HG02623 (cell line): ENCODE measurements around the gene BCLAF1.
"Not testable (repeated sequence)": the region's sequence is repeated elsewhere in the genome, so short reads cannot be mapped to it uniquely, and the experiment has no call there.

Source experiments
- ATAC-seq: cut with Tn5 transposase; IDR thresholded peaks from one replicate; pipeline ENCODE4 v1.9.1; 2021; ENCODE audit warnings: moderate library complexity; ENCODE audit not compliant: unreplicated experiment

BCLAF1 gene

DNA sequence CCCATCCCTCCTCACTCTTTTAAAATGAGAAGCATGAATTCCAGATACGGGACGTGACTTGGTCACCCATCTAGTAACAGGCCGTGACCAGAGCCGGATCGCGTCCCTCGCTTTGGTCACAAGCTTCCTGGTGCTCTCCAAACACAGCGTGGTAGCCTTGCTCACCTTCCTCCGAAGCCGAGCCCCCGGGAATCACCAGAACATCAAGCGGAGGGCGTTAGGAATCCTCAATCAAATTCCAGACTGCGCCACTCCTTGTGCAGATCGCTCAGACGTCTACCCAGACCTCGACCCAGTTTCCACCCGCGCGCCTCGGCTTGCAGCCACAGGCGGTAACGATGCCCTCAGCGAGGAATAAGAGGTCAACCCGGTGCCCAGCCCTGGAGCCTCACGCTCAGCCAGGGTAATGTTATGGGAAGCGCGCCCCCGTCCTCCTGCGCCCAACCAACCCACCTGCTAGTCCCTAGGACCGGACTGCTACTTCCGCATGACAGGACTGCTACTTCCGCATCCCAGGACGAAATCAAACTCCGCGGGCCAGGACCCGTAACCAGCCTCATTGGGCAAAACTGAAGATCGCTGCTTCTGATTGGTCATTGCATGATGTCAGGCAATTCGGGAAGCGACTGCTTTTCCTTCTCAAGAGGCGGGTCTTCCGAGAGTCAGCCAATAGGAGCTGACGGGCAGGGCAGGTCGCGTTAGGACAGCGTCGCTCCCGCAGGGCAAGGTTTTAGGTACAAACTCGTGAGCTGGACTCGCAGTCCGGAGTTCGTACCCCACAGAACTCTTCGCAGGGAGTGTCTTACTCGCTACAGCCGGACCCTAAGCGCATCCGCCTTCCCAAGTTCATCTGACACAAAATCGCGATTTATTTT is 39.6 kb downstream of the BCLAF1 start, which contains the start of gene MTFR2:
TSS of gene MTFR2 (minus strand) at position 501 of the 875 bp plus-strand sequence. CDS start 1,212 bp downstream, outside the sequence.
- peak; percentile 96 for ATAC-seq

DNA sequence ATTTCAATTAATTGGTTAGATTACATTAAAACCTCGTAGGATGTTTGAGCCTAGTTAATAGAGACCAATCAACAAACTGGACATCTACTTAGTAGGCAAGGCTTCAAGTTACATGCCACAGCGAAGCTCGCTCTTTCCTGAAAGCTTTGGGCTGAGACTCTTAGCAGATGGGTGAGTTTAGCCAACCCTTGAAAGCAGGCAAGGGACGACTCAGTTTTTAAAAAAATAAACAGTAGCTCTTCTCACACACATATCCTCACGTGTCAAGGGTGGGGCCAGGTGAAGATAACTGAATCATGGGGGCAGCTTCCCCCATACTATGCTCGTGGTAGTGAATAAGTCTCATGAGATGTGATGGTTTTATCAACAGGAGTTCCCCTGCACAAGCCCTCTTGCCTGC is 40.3 kb downstream of the BCLAF1 start:
- ATAC-seq = no peak

DNA sequence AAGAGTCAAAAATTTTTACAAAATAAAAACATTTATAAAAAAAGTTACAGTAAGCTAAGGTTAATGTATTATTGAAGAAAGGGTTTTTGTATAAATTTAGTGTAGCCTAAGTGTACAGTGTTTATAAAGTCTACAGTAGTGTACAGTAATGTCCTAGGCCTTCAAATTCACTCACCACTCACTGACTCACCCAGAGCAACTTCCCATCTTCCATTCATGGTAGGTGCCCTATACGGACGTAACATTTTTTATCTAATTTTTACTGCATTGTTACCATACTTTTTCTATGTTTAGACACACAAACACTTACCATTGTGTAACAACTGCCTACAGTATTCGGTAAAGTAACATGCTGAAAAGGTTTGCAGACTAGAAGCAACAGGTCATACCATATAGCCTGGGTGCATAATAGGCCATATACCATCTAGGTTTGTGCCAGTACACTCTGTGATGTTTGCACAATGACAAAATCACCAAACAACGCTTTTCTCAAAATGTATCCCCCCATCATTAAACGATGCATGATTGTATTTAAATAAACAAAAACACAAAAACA is 45.5 kb downstream of the BCLAF1 start:
- ATAC-seq = no peak

DNA sequence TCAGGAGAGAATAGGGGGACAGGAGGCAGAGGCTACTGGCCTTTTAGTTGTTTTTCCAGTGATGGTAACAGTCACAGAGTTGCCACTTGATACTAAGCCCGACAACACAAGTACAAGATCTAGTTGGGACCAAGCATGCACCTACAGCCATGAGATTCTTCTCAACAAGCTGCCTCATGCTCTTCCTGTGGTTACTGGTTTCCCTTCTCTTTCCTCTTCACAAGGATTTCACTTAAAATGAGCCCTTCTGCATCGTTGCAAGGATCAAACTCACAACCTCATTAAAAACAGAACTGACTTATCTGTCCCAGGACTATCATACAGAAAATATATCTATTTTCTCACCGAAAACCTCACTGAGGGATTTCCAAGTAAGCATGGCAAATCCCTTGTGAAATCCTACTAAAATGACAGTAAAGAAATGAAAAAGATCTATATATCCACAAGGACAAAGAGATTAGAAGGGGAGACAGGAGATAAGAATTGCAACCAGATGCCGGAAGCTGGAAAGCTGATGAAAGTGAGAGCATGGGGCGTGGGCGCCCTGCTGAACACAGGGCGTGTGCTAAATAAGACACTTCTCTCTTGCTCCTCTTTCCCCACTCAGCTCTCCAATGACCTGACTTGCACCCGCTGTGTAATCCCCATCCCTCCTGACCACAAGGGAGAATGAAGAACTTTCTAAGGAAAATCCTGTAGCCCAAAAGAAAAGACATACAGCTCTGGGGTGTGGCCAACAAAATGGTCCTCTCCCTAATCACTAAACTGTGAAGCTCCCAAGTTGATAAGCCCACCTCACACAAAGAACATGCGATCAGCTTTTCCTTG is 53.0 kb downstream of the BCLAF1 start:
- no peak for ATAC-seq

DNA sequence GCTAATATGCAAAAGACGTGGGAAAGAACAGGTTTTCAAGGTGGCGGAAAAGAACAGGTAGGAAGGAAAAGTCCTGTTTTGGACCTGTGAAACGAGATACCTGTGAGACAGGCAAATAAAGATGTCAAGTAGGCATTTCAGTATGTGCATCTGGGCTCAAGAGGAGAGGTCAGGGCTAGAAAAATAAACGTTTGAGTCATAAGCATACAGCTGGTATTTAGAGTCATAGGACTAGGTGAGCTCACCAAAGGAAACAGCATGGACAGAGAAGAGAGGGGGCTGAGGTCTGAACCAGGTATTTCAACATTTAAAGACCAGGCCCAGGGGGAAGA is 54.4 kb downstream of the BCLAF1 start:
- no peak for ATAC-seq

DNA sequence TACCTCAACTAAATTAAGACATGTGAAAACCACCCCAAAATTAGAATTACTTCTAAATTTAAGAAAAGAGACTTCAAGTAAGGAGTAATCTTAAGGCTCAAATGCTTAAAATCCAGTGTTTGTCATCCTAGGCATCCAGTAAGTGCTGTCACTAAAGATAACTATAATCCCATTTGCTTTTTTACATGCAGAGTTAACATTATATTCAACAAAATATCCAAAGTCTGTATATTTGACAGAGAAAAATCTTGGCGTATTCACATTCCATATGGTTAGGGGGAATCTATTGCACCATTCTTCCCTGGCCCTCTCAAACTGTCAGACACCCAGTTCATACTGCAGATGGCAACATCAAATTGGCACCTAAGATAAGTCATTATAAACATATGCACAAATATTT is 56.9 kb downstream of the BCLAF1 start:
- no peak for ATAC-seq

DNA sequence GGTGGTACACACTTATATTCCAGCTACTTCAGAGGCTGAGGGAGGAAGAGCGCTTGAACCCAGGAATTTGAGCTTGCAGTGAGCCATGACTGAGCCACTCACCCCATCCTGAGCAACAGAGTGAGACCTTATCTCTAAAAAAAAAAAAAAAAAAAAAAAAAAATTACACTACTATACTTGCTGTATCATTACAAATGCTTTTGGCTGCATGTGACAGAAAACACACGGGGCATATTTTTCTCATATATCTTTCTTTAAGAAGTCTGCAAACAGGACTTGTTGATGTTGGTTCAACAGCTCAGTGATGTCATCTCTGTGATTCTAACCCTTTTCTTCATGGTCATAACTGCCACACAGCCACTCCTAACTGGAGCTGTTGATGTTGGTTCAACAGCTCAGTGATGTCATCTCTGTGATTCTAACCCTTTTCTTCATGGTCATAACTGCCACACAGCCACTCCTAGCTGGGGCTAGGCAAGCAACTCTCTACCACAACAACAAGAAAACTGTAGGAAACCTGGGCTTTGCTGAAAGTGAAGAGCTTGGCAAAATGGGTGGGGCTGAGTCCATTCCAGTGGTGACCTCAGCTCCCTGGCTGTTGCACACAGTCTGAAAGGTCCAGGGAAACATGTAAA is 59.3 kb downstream of the BCLAF1 start:
- ATAC-seq = no peak

DNA sequence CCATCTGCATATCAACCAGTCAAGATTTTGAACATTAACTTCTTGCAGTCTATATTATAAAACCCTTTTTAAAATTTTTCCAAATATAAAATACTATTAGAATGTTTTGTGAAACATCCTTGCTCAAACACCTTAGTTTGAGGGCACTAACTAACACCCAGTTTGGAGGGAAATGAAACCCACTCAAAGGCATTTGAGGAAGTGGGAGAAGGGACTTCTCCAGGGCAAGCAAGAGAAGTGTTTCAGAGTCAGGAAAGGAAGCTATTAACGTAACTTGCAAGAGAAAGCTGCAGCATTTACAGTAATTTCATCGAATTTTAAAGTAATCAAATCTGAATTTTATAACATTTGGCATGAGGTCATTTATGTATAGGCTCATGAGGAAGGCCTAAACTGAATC is 60.8 kb downstream of the BCLAF1 start:
- no peak for ATAC-seq

DNA sequence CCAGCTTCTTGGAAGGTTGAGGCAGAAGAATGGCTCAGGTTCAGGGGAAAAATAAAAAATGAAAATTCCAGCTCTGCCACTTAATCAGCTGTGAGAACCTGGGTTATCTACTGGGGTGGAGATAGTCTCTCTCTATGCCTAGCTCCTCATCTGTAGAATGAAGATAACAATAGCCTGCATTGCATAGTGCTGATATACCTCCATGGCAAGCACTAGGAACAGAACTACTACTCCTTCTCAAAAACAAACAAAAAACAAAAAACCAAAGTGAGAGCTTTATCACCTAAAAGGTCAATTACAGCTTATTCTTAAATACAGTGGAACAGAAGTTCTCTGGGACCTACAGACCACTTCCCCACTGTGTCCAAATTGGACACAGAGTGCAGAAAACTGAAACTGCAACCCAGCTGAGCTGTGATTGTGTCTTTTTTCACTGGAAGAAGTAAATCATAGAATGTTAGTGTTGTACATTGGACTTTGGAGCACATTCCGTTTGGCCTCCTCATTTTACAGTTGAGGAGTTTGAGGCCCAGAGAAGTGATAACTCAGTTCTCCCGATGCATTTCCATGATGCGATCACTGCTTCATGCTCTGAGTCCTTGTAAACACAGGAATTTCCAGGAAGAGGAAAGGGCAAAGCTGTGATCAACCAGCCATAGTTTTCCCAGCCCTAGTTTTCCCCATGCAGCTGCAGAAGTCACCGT is 62.8 kb downstream of the BCLAF1 start:
- ATAC-seq = peak; percentile 12

DNA sequence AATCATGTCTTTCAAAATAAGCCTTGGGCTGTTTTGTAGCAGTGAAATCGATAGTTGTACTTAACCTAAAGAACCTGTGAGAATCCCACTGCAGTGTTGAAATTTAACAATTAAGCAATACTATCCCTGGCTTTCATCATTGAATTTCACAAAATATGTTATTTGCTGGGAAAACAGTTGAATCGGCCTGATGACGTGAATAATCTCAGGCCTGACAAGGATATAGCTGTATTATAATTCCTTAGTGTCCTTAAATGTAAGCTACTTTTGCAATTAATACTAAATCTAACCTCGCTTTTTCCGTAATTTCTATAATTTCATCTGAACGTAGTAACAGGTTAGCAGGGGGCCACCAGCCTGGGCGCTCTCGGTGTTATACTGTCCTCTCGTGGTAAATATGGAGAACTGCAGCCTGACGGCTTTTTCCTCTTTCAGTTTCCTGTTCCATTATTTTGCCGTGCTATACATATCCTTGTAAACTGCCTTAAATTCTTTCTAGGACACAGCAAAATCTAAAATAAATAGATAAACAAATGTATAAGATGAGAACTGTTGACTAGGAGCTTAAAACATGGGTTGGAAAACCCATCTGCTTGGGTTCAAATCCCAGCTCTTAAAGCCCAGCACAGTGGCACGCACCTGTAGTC is 63.5 kb downstream of the BCLAF1 start:
- ATAC-seq = peak; percentile 79

DNA sequence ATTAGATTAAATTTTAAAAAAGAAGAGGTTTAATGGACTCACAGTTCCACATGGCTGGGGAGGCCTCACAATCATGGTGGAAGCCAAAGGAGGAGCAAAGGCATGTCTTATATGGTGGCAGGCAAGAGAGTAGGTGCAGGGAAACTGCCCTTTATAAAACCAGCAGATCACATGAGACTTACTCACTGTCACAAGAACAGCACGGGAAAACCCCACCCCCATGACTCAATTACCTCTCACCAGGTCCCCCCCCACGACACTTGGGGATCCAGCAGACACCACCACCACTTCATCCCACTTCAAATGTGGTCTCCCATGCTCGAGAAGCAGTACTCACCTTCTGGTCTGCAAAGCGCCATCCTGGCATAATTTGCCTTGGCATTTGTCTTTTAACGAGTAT is 64.2 kb downstream of the BCLAF1 start:
- ATAC-seq = no peak

DNA sequence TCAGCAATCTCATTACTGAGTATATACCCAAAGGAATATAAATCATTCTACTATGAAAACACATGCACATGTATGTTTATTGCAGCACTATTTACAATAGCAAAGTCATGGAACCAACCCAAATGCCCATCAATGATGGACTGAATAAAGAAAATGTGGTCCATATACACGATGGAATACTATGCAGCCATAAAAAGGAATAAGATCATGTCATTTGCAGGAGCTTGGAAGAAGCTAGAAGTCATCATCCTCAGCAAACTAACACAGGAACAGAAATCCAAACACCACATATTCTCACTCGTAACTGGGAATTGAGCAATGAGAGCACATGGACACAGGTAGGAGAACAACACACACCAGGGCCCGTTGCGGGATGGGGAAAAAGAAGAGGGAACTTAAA is 64.7 kb downstream of the BCLAF1 start:
- not testable (repeated sequence) for ATAC-seq

DNA sequence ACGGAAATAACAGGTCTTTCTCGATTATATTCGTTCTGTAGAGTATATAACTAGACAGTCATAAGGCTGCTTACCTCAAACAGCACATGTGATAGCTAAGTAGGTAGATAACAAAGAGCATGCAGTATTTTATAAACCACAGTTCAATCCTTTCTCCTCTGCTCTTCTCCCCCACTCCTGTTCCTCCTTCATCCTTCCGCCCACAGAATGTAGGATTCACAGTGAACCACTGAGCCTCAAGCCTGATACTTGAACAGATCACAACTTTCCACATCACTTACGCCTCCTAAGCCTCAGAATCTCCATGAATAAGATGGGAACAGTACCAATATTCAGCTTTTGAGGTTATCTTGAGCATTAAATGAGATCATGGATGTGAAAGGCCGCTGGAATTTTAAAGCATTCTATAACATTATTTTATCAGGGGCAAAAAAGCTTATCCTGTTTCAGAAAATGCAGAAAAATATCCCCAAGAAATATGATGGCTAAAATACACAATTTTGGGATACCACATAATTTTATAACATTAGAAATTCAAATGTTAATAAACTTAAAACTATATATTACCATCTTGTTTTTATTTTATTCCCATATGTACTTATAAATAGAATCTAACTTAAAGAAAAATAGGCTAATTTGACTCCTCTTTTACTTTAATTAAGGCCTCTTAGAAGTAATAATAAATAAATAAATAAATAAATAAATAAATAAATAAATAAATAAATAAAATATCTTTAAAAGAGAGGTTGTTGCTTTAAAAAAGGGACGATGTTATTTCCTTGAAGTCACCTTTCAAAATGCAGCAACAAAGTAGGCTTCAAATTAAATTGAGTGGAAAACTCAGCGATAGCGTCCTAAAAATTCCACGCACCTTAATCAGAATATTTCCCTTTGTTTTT is 72.9 kb downstream of the BCLAF1 start:
- ATAC-seq = no peak

DNA sequence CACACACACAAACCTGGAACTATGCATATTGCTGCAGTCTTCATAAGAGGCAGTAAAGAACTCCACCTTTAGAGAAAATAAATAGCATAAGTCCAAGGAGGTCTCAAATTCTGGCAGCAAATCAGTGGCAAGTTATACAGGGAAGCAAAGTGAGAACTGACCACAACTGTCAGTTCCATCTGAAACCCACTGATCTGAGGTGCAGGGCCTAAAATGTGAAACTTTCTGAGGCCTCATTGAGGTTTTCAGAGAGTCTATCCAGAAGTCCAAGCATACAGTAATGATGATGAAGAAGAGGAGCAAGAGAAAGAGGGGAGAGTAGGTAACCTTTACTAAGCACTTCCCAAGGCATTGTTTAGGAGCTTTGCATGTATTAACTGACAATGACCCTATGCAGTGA is 75.8 kb downstream of the BCLAF1 start:
- ATAC-seq = no peak

DNA sequence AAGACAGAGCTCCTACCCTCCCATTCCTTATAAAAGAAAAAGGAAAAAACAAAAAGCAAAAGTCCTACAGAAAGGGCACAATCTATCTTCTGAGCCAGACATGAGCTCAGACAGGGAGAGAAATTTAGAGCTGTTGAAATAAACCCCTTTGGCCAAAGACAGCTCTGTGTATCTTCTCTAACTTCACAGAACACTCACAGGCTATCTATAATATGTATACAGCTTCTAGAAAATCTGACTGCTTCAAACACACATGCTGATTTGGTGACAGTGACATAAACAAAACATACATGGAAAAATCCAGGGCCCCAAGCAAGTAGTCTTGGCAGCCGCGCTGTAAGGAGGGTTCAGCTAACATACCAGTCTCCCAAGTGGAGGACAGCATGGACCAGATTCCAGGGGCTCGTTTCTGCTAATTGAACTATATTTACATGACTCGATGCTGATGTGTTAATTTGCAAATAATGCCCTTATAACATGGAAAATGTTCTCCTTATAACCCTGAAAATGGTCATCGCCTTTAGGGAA is 76.6 kb downstream of the BCLAF1 start:
- no peak for ATAC-seq

DNA sequence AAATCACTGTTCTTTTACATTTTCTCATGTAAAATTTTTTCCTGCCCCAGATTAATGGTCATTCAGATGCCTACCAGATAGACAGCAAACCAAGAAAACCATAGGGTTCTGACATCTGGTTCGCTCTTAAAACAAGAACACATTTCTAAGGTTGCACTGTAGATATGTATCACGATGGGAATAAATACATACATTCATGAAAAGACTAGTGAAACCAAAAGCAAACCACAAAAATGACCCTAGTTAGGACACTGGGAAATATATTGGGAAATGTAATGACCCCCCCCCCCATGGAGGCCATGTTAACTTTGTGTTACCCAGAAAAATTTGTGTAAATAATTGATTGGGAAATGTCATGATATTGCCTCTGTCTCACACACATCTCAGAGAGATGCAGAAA is 77.0 kb downstream of the BCLAF1 start:
- ATAC-seq = no peak

DNA sequence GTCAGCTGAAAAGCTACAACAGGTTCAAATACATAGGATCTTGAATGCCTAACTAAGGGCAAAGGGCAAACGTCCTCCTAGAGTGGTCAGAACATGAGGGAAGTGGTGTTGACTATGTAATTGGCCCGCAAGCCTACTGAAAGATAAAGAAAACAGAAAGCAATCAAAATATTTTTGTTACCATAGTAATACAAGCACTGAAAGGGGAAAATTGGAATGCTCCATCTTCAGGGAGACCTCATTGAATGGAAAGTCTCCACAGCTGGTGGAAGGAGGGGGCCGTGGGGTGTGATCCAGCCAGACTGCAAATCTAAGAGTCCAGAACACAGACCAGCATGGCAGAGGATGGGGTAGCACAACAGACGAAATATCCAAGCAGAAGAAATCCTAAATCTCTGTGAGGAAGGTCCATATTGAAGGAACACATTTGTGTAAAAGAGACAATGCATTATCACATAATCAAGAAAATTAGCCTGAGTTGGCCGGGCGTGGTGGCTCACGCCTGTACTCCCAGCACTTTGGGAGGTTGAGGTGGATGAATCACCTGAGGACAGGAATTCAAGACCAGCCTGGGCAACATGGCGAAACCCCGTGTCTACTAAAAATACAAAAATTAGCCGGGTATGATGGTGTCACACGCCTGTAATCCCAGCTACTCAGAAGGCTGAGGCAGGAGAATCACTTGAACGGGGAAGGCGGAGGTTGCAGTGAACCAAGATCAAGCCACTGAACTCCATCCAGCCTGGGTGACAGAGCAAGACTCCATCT is 79.1 kb downstream of the BCLAF1 start:
- ATAC-seq = no peak

DNA sequence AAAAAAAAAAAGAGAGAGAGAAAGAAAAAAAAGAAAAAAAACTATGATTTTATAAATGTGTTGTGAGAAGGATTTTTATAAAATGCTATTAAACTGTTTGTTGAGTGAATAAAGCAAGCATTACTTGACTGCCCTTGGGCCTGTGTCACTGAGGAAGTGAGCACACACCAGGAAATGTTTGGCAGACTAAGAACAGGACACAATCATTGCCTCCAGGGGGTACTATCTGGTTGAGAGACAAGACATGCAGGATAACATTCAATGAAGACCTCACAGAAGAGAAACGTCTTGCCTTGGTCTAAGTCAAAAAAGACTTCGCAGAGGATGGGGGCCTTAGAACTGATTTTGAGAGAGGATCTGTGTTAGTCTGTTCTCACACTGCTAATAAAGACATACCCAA is 80.2 kb downstream of the BCLAF1 start:
- ATAC-seq = no peak
